GM19099 (cell line): ENCODE measurements around the gene ADGRD1.

Source experiments
- POLR2A ChIP-seq: IDR thresholded peaks from 3 replicates; pipeline ENCODE4 v1.6.1; 2011; ENCODE audit warnings: low read depth; ENCODE audit not compliant: insufficient read length; ENCODE audit errors: extremely low read depth

The ADGRD1 gene

GRCh38 chr12:131005161-131006035, 51.7 kb downstream of the ADGRD1 start:
- no peak for TF ChIP-seq POLR2A

GRCh38 chr12:131006036-131006735, 52.5 kb downstream of the ADGRD1 start:
- TF ChIP-seq POLR2A, result no peak

- TF ChIP-seq POLR2A, result no peak
Observed at GRCh38 chr12:131007031-131007739, 53.5 kb downstream of the ADGRD1 start.

GRCh38 chr12:131007740-131008117, 54.0 kb downstream of the ADGRD1 start:
- no peak for TF ChIP-seq POLR2A

- TF ChIP-seq POLR2A, result no peak
Observed at GRCh38 chr12:131008131-131008912, 54.6 kb downstream of the ADGRD1 start.

- TF ChIP-seq POLR2A, result no peak
Observed at GRCh38 chr12:131008913-131009270, 55.2 kb downstream of the ADGRD1 start.

- TF ChIP-seq POLR2A, result no peak
Observed at GRCh38 chr12:131009595-131010395, 56.1 kb downstream of the ADGRD1 start.

GRCh38 chr12:131010396-131011131, 56.9 kb downstream of the ADGRD1 start:
- no peak for TF ChIP-seq POLR2A

- TF ChIP-seq POLR2A, result no peak
Observed at GRCh38 chr12:131011165-131012079, 57.7 kb downstream of the ADGRD1 start.

GRCh38 chr12:131012279-131013069, 58.8 kb downstream of the ADGRD1 start:
- no peak for TF ChIP-seq POLR2A

GRCh38 chr12:131013118-131013517, 59.4 kb downstream of the ADGRD1 start:
- no peak for TF ChIP-seq POLR2A

- TF ChIP-seq POLR2A, result no peak
Observed at GRCh38 chr12:131014343-131014742, 60.6 kb downstream of the ADGRD1 start.
